Measurements from ENCODE around the gene PCDHB8.
"Not testable (repeated sequence)": the region's sequence is repeated elsewhere in the genome, so short reads cannot be mapped to it uniquely, and the experiment has no call there.

The PCDHB8 gene

DNA sequence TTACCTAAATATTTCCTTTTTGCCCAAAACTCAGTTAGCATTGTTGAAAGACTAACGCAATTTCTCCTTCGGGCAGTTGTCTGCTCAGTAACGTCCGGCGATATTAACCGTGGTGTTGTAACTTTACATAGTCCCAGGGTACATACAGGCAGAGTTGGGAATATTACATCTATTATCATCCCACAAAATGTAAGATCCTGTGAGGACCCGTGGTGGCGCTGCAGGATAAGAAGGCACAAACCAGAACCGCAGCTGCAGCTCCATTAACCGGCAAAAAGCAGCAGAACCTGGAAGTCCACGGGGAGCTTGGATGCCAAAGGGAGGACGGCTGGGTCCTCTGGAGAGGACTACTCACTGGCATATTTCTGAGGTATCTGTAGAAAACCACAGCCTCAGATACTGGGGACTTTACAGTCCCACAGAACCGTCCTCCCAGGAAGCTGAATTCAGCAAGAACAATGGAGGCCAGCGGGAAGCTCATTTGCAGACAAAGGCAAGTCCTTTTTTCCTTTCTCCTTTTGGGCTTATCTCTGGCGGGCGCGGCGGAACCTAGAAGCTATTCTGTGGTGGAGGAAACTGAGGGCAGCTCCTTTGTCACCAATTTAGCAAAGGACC, at the start of gene PCDHB8:
PCDHB8 (plus strand) TSS at position 214 of the 615 bp plus-strand sequence; CDS start at position 459, 245 bp downstream.
- DNase-seq = peak; percentile 18

DNA sequence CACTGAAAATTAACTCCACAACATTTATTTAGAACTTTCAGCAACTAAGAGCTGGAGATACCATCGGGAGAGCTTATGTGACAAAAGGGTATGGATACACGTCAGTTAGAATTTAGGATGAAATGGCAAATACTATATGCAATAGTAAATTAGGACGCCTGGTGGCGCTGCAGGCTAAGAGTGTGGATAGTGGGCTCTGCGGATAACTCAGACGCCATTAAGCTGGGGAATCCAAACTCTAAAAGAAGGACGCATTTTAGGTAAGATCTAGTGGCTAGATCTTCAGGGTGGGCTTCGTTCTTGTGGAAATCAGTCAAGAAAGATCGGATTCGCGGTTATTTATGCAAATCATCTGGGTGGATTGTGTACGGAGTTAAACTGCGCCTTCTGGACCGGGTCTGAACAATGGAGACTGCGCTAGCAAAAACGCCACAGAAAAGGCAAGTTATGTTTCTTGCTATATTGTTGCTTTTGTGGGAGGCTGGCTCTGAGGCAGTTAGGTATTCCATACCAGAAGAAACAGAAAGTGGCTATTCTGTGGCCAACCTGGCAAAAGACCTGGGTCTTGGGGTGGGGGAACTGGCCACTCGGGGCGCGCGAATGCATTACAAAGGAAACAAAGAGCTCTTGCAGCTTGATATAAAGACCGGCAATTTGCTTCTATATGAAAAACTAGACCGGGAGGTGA, 42.4 kb upstream of the PCDHB8 start, which contains the start of gene PCDHB5:
PCDHB5 (plus strand) TSS at position 177 of the 688 bp plus-strand sequence; CDS start at position 406, 229 bp downstream.
- DNase-seq = peak; percentile 1

DNA sequence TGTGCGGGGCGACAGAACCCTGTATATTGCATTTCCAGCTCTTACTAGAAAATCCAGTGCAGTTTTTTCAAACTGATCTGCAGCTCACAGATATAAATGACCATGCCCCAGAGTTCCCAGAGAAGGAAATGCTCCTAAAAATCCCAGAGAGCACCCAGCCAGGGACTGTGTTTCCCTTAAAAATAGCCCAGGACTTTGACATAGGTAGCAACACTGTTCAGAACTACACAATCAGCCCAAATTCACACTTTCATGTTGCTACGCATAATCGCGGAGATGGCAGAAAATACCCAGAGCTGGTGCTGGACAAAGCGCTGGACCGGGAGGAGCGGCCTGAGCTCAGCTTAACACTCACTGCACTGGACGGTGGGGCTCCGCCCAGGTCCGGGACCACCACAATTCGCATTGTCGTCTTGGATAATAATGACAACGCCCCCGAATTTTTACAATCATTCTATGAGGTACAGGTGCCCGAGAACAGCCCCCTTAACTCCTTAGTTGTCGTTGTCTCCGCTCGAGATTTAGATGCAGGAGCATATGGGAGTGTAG, 41.8 kb upstream of the PCDHB8 start:
- DNase-seq = no peak

DNA sequence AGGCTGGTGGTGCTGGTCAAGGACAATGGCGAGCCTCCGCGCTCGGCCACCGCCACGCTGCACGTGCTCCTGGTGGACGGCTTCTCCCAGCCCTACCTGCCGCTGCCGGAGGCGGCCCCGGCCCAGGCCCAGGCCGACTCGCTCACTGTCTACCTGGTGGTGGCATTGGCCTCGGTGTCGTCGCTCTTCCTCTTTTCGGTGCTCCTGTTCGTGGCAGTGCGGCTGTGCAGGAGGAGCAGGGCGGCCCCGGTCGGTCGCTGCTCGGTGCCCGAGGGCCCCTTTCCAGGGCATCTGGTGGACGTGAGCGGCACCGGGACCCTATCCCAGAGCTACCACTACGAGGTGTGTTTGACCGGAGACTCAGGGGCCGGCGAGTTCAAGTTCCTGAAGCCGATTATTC, 40.2 kb upstream of the PCDHB8 start:
- DNase-seq = not testable (repeated sequence)

DNA sequence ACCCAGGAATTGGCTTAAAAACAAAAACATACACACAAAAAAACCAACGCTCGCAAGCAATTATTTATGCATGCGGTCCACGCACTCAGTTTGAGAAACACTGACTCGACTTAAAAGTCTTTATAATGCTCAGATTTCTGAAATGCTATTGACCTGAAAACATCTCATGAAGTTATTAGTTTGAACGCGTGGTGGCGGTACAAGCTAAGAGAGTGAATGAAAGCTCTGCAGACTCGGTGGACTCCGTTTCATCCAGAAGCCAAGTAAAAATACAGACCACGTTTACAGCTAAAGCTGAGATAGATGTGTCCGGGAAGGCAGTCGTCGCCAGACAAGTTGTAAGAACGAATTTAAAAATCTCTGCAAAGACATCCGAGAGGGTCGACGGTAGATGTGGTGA, 27.8 kb upstream of the PCDHB8 start, which contains the start of gene PCDHB6:
PCDHB6 (plus strand) TSS at position 246 of the 400 bp plus-strand sequence. CDS start 201 bp downstream, outside the sequence.
- DNase-seq = no peak

DNA sequence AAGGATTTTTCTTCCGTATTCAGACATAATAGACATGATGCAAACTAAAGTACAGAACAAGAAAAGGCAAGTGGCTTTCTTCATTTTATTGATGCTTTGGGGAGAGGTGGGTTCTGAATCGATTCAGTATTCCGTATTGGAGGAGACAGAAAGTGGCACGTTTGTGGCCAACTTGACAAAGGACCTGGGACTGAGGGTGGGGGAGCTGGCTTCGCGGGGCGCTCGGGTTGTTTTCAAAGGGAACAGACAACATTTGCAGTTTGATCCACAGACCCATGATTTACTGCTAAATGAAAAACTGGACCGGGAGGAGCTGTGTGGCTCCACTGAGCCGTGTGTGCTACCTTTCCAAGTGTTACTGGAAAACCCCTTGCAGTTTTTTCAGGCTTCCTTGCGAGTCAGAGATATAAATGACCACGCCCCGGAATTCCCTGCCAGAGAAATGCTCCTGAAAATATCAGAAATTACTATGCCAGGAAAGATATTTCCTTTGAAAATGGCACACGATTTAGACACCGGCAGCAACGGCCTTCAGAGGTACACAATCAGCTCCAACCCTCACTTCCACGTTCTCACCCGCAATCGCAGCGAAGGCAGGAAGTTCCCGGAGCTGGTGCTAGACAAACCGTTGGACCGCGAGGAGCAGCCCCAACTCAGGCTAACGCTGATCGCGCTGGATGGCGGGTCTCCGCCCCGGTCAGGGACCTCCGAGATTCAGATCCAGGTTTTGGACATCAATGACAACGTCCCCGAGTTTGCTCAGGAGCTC, 27.2 kb upstream of the PCDHB8 start:
- no peak for DNase-seq

DNA sequence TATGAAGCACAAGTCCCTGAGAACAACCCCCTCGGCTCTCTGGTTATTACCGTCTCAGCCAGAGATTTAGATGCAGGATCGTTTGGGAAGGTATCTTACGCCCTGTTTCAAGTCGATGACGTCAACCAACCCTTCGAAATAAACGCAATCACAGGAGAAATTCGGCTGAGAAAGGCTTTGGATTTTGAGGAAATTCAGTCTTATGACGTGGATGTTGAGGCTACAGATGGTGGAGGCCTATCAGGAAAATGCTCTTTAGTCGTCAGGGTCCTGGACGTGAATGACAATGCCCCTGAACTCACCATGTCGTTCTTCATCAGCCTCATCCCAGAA, 26.6 kb upstream of the PCDHB8 start:
- DNase-seq = no peak

DNA sequence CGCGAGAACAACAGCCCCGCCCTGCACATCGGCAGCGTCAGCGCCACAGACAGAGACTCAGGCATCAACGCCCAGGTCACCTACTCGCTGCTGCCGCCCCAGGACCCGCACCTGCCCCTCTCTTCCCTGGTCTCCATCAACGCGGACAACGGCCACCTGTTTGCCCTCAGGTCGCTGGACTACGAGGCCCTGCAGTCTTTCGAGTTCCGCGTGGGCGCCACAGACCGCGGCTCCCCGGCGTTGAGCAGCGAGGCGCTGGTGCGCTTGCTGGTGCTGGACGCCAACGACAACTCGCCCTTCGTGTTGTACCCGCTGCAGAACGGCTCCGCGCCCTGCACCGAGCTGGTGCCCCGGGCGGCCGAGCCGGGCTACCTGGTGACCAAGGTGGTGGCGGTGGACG, 26.0 kb upstream of the PCDHB8 start:
- not testable (repeated sequence) for DNase-seq

DNA sequence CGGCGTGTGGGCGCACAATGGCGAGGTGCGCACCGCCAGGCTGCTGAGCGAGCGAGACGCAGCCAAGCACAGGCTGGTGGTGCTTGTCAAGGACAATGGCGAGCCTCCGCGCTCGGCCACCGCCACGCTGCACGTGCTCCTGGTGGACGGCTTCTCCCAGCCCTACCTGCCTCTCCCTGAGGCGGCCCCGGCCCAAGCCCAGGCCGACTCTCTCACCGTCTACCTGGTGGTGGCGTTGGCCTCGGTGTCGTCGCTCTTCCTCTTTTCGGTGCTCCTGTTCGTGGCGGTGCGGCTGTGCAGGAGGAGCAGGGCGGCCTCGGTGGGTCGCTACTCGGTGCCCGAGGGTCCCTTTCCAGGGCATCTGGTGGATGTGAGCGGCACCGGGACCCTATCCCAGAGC, 25.5 kb upstream of the PCDHB8 start:
- not testable (repeated sequence) for DNase-seq

DNA sequence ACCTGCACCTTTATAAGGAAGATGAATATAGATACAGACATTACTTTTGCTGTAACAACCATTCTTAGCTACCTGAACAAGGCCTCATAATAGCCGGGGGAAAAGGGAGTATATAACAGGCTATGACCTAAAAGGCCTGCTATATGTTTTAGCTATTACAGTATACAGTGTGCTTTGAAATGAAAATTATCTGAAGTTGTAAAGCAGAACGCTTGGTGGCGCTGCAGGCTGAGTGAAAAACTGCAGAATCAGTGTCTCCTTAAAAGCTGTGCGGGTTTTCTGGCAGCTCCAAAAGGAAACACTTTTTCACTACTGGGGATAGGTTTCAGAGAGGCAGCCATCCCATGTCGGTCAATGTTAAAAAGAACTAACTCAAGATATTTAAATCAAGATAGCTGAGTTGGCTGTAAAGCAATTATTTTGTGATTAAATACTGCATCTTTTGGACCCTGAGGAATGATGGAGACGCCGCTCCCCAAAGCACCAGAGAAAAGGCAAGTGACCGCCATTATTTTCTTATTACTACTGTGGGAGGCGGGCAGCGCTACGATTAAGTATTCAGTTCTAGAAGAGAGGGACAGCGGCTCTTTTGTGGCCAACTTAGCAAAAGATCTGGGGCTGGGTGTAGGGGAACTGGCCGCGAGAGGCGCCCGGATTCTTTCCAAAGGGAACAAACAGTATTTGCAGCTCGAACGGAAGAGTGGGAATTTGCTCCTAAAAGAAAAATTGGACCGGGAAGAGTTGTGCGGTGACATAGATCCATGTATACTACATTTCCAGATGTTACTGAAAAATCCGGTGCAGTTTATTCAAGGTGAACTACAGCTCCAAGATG, 21.8 kb upstream of the PCDHB8 start:
- peak; percentile 1 for DNase-seq

DNA sequence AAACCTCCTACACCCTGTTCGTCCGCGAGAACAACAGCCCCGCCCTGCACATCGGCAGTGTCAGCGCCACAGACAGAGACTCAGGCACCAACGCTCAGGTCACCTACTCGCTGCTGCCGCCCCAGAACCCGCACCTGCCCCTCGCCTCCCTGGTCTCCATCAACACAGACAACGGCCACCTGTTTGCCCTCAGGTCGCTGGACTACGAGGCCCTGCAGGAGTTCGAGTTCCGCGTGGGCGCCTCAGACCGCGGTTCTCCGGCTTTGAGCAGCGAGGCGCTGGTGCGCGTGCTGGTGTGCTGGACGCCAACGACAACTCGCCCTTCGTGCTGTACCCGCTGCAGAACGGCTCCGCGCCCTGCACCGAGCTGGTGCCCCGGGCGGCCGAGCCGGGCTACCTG, 20.2 kb upstream of the PCDHB8 start:
- not testable (repeated sequence) for DNase-seq

DNA sequence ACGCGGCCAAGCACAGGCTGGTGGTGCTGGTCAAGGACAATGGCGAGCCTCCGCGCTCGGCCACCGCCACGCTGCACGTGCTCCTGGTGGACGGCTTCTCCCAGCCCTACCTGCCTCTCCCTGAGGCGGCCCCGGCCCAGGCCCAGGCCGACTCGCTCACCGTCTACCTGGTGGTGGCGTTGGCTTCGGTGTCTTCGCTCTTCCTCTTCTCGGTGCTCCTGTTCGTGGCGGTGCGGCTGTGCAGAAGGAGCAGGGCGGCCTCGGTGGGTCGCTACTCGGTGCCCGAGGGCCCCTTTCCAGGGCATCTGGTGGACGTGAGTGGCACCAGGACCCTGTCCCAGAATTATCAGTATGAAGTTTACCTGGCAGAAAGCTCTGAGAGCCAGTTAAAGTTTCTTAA, 19.7 kb upstream of the PCDHB8 start:
- DNase-seq = not testable (repeated sequence)

DNA sequence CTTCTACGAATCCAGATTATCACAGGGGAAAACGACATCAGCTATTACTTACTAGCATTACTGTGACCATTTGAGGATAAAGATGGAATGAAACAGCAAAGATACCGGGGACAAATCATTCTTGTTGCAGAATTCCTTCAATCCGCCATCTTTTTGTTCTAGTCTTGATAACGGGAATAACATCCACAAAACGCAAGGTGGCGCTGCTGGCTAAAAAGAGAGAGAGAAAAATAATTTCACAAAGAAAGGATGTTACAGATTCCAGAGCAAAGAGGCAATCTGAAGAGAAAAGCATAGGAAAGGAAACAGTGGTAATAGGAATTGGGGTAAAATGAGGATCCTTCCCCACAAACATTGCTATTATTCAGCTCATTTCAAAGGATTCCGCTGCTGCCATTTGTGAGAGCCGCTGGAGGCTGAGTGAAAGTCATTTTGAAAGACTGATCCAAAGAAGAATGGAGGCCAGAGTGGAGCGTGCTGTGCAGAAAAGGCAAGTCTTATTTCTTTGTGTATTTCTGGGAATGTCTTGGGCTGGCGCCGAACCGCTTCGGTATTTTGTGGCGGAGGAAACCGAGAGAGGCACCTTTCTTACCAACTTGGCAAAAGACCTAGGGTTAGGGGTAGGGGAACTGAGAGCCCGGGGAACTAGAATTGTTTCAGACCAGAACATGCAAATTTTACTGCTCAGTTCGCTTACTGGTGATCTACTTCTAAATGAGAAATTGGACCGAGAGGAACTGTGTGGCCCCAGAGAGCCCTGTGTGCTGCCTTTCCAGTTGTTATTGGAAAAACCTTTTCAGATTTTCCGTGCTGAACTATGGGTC, 5.0 kb upstream of the PCDHB8 start, which contains the start of gene PCDHB7:
PCDHB7 (plus strand) TSS at position 264 of the 824 bp plus-strand sequence; CDS start at position 456, 192 bp downstream.
- DNase-seq = peak; percentile 11

DNA sequence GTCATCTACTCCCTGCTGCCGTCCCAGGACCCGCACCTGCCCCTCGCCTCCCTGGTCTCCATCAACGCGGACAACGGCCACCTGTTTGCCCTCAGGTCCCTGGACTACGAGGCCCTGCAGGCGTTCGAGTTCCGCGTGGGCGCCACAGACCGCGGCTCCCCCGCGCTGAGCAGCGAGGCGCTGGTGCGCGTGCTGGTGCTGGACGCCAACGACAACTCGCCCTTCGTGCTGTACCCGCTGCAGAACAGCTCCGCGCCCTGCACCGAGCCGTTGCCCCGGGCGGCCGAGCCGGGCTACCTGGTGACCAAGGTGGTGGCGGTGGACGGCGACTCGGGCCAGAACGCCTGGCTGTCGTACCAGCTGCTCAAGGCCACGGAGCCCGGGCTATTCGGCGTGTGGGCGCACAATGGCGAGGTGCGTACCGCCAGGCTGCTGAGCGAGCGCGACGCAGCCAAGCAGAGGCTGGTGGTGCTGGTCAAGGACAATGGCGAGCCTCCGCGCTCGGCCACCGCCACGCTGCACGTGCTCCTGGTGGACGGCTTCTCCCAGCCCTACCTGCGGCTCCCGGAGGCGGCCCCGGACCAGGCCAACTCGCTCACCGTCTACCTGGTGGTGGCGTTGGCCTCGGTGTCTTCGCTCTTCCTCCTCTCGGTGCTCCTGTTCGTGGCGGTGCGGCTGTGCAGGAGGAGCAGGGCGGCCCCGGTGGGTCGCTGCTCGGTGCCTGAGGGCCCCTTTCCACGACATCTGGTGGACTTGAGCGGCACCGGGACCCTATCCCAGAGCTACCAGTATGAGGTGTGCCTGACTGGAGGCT, 3.1 kb upstream of the PCDHB8 start:
- not testable (repeated sequence) for DNase-seq

DNA sequence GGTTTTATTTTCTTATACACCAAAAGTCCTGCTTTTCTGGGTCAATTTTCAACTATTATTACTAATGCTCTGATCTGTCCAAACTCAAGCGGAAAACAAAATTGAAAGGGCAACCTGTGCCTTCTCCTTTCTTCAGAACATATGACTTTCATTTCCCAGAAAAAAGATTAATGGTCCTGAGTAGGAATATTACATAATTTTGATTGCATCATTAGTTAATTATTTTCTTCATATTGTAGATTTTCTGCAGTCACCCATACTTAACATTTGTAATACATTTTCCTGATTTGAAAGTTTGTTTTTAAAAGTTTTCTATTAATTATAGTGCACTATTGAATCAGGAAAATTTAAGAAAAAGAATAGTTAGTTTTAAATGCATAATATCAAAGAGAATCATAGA, 1.7 kb upstream of the PCDHB8 start:
- DNase-seq = no peak

DNA sequence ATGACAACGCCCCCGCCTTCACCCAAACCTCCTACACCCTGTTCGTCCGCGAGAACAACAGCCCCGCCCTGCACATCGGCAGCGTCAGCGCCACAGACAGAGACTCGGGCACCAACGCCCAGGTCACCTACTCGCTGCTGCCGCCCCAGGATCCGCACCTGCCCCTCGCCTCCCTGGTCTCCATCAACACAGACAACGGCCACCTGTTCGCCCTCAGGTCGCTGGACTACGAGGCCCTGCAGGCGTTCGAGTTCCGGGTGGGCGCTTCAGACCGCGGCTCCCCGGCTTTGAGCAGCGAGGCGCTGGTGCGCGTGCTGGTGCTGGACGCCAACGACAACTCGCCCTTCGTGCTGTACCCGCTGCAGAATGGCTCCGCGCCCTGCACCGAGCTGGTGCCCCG, 1.8 kb downstream of the PCDHB8 start:
- not testable (repeated sequence) for DNase-seq

DNA sequence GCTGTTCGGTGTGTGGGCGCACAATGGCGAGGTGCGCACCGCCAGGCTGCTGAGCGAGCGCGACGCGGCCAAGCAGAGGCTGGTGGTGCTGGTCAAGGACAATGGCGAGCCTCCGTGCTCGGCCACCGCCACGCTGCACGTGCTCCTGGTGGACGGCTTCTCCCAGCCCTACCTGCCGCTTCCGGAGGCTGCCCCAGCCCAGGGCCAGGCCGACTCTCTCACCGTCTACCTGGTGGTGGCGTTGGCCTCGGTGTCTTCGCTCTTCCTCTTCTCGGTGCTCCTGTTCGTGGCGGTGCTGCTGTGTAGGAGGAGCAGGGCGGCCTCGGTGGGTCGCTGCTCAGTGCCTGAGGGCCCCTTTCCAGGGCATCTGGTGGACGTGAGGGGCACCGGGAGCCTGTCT, 2.3 kb downstream of the PCDHB8 start:
- DNase-seq = not testable (repeated sequence)

DNA sequence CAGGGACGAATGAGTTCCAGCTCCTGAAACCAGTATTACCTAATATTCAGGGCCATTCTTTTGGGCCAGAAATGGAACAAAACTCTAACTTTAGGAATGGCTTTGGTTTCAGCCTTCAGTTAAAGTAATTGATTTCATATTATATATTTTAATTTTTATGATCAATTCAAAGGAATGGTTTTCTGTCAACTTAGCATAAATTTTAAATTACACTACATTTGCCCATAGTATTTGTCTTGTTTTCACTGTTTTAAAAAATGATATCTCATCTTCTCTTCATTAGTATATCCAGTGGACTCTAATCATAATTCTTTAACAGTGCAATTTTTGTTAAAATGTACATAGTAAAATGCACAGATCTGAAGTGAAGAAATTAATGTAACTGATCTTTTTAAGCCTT, 2.7 kb downstream of the PCDHB8 start:
- DNase-seq = no peak

DNA sequence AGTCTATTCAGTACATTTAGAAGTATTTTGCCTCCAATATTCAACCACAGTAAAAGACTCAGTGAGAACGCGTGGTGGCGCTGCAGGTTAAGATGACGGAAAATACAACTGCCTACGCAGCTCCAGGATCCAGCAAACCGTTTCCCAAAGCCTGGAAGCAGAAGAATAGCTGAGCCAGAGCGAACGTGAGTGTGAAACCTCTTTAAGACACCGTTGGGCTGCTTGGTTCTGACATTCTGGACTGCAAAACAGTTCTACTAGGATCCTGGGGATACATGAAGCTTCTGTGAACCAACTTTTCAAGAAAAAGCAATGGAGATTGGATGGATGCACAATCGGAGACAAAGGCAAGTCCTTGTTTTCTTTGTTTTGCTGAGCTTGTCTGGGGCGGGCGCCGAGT, 4.7 kb downstream of the PCDHB8 start, which contains the start of gene PCDHB16:
PCDHB16 (plus strand) TSS at position 140 of the 400 bp plus-strand sequence; CDS start at position 313, 173 bp downstream.
- peak; percentile 54 for DNase-seq
